Measurements from ENCODE around the gene USE1. TPM values are rescaled to one million over a fixed set of nuclear protein-coding genes. Genes with fewer than 3 reads are reported as not detected.

Gene USE1
- total and polyA plus RNA-seq, 8 donors = 16.2 to 113 (median 55.3) TPM; not detected in 1

- Histone ChIP-seq H3K27me3 (no peaks in the 10 kb centered on the region), H3K9me3 (no peaks in the 10 kb centered on the region), H3K36me3 (peaks cover 54 to 100% (median 93%) of the 10 kb centered on the region in 4 donors), H3K4me1 (peaks cover 0 to 8% (median 0%) of the 10 kb centered on the region in 4 donors), H3K4me3 (no peak overlapping the region), H3K27ac (no peak overlapping the region)
- 34 to 79% (median 77%) methylated on average over 8 to 27 of the region's 27 CpGs for WGBS, 5 donors
- TF ChIP-seq EP300 (IDR thresholded peaks at IDR 0.05) = no peak
- TF ChIP-seq POLR2A (IDR thresholded peaks at IDR 0.05) = no peak
- TF ChIP-seq POLR2AphosphoS5 (IDR thresholded peaks at IDR 0.05) = peak in 1 of 3 donors; percentile 42
- peak in 5 of 7 experiments; percentile 66 to 78 (median 71) for TF ChIP-seq CTCF (IDR thresholded peaks at IDR 0.05)
- intact Hi-C loops (cut with DNase I; ENCODE audit: low total_unique reads) = no loop called here
- DNase-seq = peak; percentile 84 to 86
Measured at GRCh38 chr19:17205237-17206140, 9.7 kb upstream of the USE1 start.

GRCh38 chr19:17206736-17207581 is 8.2 kb upstream of the USE1 start:
- no peak for TF ChIP-seq POLR2A (IDR thresholded peaks at IDR 0.05)
- DNase-seq = no peak
- Histone ChIP-seq H3K9me3 (no peaks in the 10 kb centered on the region), H3K36me3 (peaks cover 54 to 100% (median 93%) of the 10 kb centered on the region in 4 donors), H3K4me3 (no peak overlapping the region), H3K27ac (no peak overlapping the region), H3K27me3 (no peaks in the 10 kb centered on the region), H3K4me1 (peaks cover 0 to 8% (median 0%) of the 10 kb centered on the region in 4 donors)
- intact Hi-C loops (cut with DNase I; ENCODE audit: low total_unique reads) = no loop called here
- 91 to 94% (median 94%) methylated on average over 18 to 25 of the region's 25 CpGs for WGBS, 5 donors

- TF ChIP-seq POLR2A (IDR thresholded peaks at IDR 0.05) (no peak), POLR2AphosphoS5 (IDR thresholded peaks at IDR 0.05) (no peak), EP300 (IDR thresholded peaks at IDR 0.05) (no peak), CTCF (IDR thresholded peaks at IDR 0.05) (no peak)
- H3K36me3 ChIP-seq = peaks cover 50 to 94% (median 85%) of the 10 kb centered on the region in 4 donors
- no peak overlapping the region for H3K4me3 ChIP-seq
- peak; percentile 30 to 47 for DNase-seq
- H3K9me3 ChIP-seq = no peaks in the 10 kb centered on the region
- WGBS, 5 donors = 56 to 89% (median 76%) methylated on average over 9 to 28 of the region's 28 CpGs
- peaks cover under 1 to 9% (median 2%) of the 10 kb centered on the region in 4 donors for H3K4me1 ChIP-seq
- no peak overlapping the region for H3K27ac ChIP-seq
- intact Hi-C loops (cut with DNase I; ENCODE audit: low total_unique reads) = no loop called here
- H3K27me3 ChIP-seq = no peaks in the 10 kb centered on the region
Measured at GRCh38 chr19:17209126-17210036, 5.8 kb upstream of the USE1 start.

- intact Hi-C loops (cut with DNase I; ENCODE audit: low total_unique reads) = no loop called here
- Histone ChIP-seq H3K36me3 (peaks cover 50 to 85% (median 80%) of the 10 kb centered on the region in 4 donors), H3K27me3 (no peaks in the 10 kb centered on the region), H3K4me1 (peaks cover 7 to 15% (median 9%) of the 10 kb centered on the region in 4 donors), H3K27ac (no peak overlapping the region), H3K9me3 (no peaks in the 10 kb centered on the region), H3K4me3 (no peak overlapping the region)
- WGBS, 5 donors = 92 to 100% (median 94%) methylated on average over 8 to 14 of the region's 14 CpGs
- no peak for TF ChIP-seq CTCF (IDR thresholded peaks at IDR 0.05)
- TF ChIP-seq EP300 (IDR thresholded peaks at IDR 0.05) = no peak
- TF ChIP-seq POLR2A (IDR thresholded peaks at IDR 0.05) = no peak
- no peak for TF ChIP-seq POLR2AphosphoS5 (IDR thresholded peaks at IDR 0.05)
- no peak for DNase-seq
Measured at GRCh38 chr19:17210296-17210695, 4.9 kb upstream of the USE1 start.

Measured in stomach (tissue), 9 donors.